Stimulated activated CD8-positive, alpha-beta memory T cell treated with anti-CD3 and anti-CD28 coated beads, Interleukin-4, amount 100 ng/mL, for 4 hours (primary cell): ENCODE results near the gene HRH3.

Source experiments
- DNase-seq, 2 donors: peaks; one replicate each; pipeline ENCODE4 v3.0.0-alpha.2; 2020; ENCODE audit warnings: low read depth in 2 of 2, low spot score in 1 of 2

Gene HRH3

DNA sequence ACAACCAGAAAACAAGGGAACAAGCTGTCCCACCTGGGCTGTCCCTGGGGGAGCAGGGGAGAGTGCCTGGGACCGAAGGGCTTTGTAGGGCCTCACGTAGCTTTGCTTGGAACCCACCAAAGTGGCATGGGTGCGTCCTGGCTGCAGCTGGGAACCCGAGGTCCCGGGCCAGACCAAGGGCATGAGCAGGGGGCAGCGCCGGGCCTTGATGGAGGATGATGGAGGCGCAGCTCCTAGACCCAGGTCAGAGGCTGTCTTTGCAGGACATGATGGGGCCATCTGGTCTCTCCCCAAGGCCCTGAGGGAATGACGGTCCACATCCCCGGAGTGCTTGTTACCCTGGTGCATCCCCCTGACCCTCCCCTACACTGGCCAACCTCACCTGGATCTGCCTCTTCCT is 10.6 kb upstream of the HRH3 start:
- DNase-seq: no peak

DNA sequence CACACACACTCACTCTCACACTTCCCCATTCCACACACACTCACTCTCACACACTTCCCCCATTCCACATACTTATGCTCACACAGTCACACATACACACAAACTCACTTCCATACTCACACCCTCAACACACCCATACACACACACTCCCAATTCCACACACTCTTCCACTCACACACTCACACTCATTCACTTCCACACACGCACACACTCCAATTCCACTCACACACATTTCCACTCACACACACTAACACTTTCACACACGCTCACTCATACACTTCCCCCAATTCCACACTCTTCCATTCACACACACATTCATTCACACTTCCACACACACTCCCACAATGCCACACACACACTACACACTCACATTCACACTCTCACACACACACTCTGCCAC is 10.2 kb upstream of the HRH3 start:
- no peak for DNase-seq

DNA sequence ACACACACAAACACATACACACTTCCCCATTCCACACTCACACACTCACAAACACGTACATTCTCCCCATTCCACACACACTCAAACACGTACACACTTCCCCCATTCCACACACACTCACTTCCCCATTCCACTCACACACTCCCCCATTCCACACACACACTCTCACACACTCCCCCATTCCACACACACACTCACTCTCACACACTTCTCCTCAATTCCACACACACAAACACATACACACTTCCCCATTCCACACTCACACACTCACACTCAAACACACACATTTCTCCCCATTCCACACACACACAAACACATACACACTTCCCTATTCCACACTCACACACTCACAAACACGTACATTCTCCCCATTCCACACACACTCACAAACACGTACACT is 9.6 kb upstream of the HRH3 start:
- no peak for DNase-seq

DNA sequence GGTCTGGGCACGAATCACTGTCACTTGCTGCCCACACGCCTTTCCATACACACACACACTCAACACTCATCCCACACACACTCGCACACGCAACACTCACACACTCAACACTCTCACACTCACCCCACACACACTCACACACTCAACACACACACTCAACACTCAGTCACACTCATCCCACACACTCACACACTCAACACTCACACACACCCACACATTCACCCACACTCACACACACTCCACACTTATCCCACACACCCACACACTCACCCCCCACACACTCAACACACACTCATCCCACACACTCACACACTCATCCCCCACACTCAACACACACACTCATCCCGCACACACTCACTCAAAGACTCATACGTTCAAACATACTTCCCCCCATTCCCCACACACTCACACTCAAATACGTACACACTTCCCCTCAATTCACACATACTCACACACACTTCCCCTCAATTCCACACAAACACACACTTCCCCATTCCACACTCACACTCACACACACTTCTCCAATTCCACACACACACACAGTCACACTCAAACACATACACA is 9.0 kb upstream of the HRH3 start:
- DNase-seq: no peak

GRCh38 chr20:62227977-62228958 is 8.2 kb upstream of the HRH3 start:
- no peak for DNase-seq

DNA sequence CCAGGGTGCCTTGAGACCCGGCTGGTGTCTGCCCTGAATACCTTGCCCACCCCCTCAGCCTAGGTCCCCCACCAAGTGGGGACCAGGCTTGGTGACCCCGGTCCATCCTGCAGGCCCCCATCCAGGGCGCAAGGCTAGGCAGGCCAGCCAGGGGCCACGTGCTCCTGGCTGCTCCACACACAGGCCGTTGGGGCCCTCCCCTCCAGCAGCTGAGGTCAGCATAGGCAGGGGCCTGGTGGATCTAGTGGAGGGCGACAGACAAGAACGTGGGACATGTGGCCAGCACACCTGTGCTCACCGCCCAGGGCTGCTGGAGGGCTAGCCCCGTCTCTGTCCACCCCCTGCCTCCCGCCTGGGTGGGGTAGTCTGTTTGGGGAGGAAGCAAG is 7.5 kb upstream of the HRH3 start:
- DNase-seq: no peak

GRCh38 chr20:62226707-62227590 is 6.9 kb upstream of the HRH3 start:
- DNase-seq: no peak

GRCh38 chr20:62225820-62226635 is 6.0 kb upstream of the HRH3 start:
- no peak for DNase-seq

- no peak for DNase-seq
Observed at GRCh38 chr20:62225026-62225425, 4.9 kb upstream of the HRH3 start.

- DNase-seq: no peak
Observed at GRCh38 chr20:62224113-62224855, 4.2 kb upstream of the HRH3 start.

- no peak for DNase-seq
Observed at GRCh38 chr20:62223571-62223970, 3.5 kb upstream of the HRH3 start.

DNA sequence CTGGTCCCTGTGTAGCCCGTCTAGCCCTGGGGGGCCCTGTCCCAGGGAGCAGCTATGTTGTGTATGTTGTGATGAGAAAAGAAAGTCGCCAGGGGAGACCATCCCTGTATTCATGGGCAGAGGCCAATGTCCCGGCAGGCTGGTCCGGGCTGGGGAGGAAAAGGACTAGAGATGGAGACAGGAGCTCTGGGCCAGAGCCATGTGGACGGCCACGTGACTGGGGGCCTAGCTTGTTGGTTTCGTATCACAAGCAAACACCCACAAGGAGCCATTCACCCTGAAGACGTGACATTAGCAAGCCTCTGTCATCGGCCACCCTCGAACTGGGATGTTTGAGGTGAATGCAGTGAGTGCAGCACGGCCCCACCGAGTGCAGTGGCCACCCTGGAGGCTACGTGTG is 2.9 kb upstream of the HRH3 start:
- no peak for DNase-seq

GRCh38 chr20:62222266-62222850 is 2.3 kb upstream of the HRH3 start:
- DNase-seq: no peak

GRCh38 chr20:62220666-62221568 is 839 bp upstream of the HRH3 start:
- no peak for DNase-seq

GRCh38 chr20:62219101-62219991 is 732 bp downstream of the HRH3 start:
- DNase-seq: no peak

DNA sequence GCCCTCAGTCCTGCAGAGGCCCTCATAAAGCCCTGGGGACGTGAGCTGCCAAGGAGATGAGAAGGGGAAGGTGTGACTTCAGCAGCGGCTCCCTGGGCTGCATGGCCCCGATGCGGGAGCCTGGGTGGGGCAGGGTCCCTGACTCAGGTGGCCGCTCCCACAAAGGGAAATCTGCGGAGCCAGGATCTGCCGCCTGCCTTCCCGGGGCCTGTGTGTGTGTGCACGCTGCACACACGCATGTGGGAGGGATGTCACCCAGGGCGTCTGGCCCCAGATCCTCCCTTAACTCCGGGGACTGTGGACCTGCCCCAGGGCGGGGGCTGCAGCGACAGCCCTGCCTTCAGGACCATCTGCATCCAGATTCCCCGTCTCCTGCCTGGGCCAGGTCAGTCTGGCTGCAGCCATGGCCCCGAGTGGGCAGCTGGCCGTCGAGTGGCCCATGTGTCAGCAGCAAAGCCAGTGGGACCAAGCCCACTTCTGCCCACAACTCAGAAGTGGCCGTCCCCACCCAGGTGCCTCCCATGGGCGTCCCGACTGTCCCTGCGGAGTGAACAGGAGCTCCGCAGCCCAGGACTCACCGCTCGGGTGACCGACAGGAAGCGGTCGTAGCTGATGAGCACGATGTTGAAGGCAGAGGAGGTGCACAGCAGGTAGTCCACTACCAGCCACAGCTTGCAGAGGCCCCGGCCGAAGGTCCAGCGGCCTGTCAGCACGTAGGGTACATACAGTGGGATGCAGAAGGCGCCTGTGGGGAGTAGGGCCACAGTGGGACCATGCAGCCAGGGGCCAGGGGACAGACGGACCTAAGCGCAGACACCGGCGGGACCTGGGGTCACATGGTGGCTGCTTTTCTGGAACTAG is 1.9 kb downstream of the HRH3 start:
- DNase-seq: no peak
